MCF 10A (cell line): Measurements from ENCODE around the gene RETN. TPM values are rescaled to one million over a fixed set of nuclear protein-coding genes. Genes with fewer than 3 reads are reported as not detected.

Source experiments
- BruUV-seq: library from RNA; stranded (reverse); fragments of 400-500 nt; replicated peaks from 2 replicates; lab custom pipeline; 2021; lab: Mats Ljungman, UMichigan
- CTCF ChIA-PET: fragments of 300-600 bp; sonication (Branson Sonifier 250); formaldehyde crosslinking; extraction: SDS; loops from one replicate; lab custom pipeline; 2021; ENCODE audit warnings: antibody characterized with exemption, inconsistent platforms; lab: Yijun Ruan, JAX
- POLR2A ChIA-PET: fragments of 300-600, 350-650 bp; sonication (Branson Sonifier 250); formaldehyde crosslinking; extraction: SDS; loops from one replicate; lab custom pipeline; 2020; ENCODE audit warnings: antibody characterized with exemption, inconsistent platforms; lab: Yijun Ruan, JAX
- DNase-seq: peaks from one replicate; pipeline ENCODE4 v3.0.0-alpha.2; 2018; ENCODE audit not compliant: unreplicated experiment
- H3K27ac Mint-ChIP-seq: one replicate; pipeline ENCODE4 v1.8.0; 2022; ENCODE audit warnings: mild to moderate bottlenecking, low read depth, mixed read lengths; ENCODE audit not compliant: unreplicated experiment
- H3K27me3 Mint-ChIP-seq: one replicate; pipeline ENCODE4 v1.8.0; 2022; ENCODE audit warnings: mixed read lengths; ENCODE audit not compliant: insufficient read depth, unreplicated experiment
- H3K36me3 Mint-ChIP-seq: one replicate; pipeline ENCODE4 v1.8.0; 2022; ENCODE audit warnings: mild to moderate bottlenecking, moderate library complexity, mixed read lengths; ENCODE audit not compliant: insufficient read depth, unreplicated experiment
- H3K4me1 Mint-ChIP-seq: one replicate; pipeline ENCODE4 v1.8.0; 2022; ENCODE audit warnings: mixed read lengths; ENCODE audit not compliant: insufficient read depth, unreplicated experiment
- H3K4me3 Mint-ChIP-seq: one replicate; pipeline ENCODE4 v1.8.0; 2022; ENCODE audit warnings: mild to moderate bottlenecking, moderate library complexity, mixed read lengths; ENCODE audit not compliant: unreplicated experiment
- H3K9me3 Mint-ChIP-seq: one replicate; pipeline ENCODE4 v1.8.0; 2022; ENCODE audit warnings: mixed read lengths; ENCODE audit not compliant: unreplicated experiment
- CTCF ChIP-seq: fragments of 200-600 bp; IDR thresholded peaks from one replicate; pipeline ENCODE4 v1.8.0; 2022; ENCODE audit warnings: antibody characterized with exemption, mild to moderate bottlenecking; ENCODE audit not compliant: unreplicated experiment
- intact Hi-C: fragments of 100-400 bp; cut with micrococcal nuclease; formaldehyde crosslinking; loops from 2 replicates; pipeline ENCODE4 v1.14.1; 2022
- total RNA-seq: library from RNA; stranded (reverse); gene quantifications from 2 replicates; pipeline ENCODE4 v1.2.3, GENCODE V29; 2022

RETN gene
- total RNA-seq, 1 experiment from 2014 or later = not detected

GRCh38 chr19:7677669-7678311 lies 8.9 kb downstream of the RETN start:
- intact Hi-C loops = no loop called here
- no peak for TF ChIP-seq CTCF
- Mint-ChIP-seq H3K4me3 (no peak overlapping the region), H3K36me3 (peaks cover 11% of the 10 kb centered on the region), H3K27ac (no peak overlapping the region), H3K4me1 (peaks cover 6% of the 10 kb centered on the region), H3K27me3 (no peaks in the 10 kb centered on the region), H3K9me3 (no peaks in the 10 kb centered on the region)
- DNase-seq = no peak
- BruUV-seq = no TSS peak
- ChIA-PET POLR2A (interaction anchor here (0.6 to 2.3 kb wide), 4 partner anchors 12 to 448 kb away, joined by 3 to 6 read pairs (median 3); no protein-coding TSS in a partner anchor), CTCF (interaction anchor here (0.5 to 1.7 kb wide), 8 partner anchors 21 to 324 kb away, joined by 3 to 7 read pairs (median 3); no protein-coding TSS in a partner anchor)

GRCh38 chr19:7678971-7679751 lies 10.3 kb downstream of the RETN start:
- H3K4me3 Mint-ChIP-seq = no peak overlapping the region
- intact Hi-C loops = no loop called here
- BruUV-seq = no TSS peak

GRCh38 chr19:7679771-7680605 lies 11.1 kb downstream of the RETN start:
- Mint-ChIP-seq H3K36me3 (peaks cover 26% of the 10 kb centered on the region), H3K27ac (no peak overlapping the region), H3K27me3 (no peaks in the 10 kb centered on the region), H3K4me3 (peak overlapping the region; percentile 84), H3K4me1 (peaks cover 6% of the 10 kb centered on the region), H3K9me3 (no peaks in the 10 kb centered on the region)
- no TSS peak for BruUV-seq
- ChIA-PET CTCF (interaction anchor here (0.6 to 2.8 kb wide), 33 partner anchors 9 to 579 kb away, joined by 3 to 31 read pairs (median 5); partner anchors contain the start of genes CAMSAP3, CLEC4M, PET100 and STXBP2), POLR2A (interaction anchor here (0.6 to 2.2 kb wide), 12 partner anchors 10 to 326 kb away, joined by 3 to 27 read pairs (median 4); partner anchors contain the start of genes PET100 and XAB2)
- intact Hi-C loops = loop anchor here (1.0 kb wide), 3 partner anchors 28 to 326 kb away; no protein-coding TSS in a partner anchor
- no peak for TF ChIP-seq CTCF
- no peak for DNase-seq

More at GRCh38 chr19:7678971-7679751, 10.3 kb downstream of the RETN start:
- Mint-ChIP-seq H3K27me3 (no peaks in the 10 kb centered on the region), H3K4me1 (peaks cover 6% of the 10 kb centered on the region), H3K36me3 (peaks cover 23% of the 10 kb centered on the region), H3K9me3 (no peaks in the 10 kb centered on the region), H3K27ac (no peak overlapping the region)
- no peak for TF ChIP-seq CTCF
- DNase-seq = no peak
- ChIA-PET POLR2A (interaction anchor here (0.7 to 1.0 kb wide), 2 partner anchors 113 to 603 kb away, joined by 3 read pairs; no protein-coding TSS in a partner anchor), CTCF (interaction anchor here (0.6 to 1.7 kb wide), 8 partner anchors 20 to 303 kb away, joined by 3 to 7 read pairs (median 4); no protein-coding TSS in a partner anchor)
